ENCODE measurements around the gene RNGTT. TPM values are rescaled to one million over a fixed set of nuclear protein-coding genes. Genes with fewer than 3 reads are reported as not detected.

Gene RNGTT
- total RNA-seq, 1 experiment from 2014 or later = 19.4 TPM

DNA sequence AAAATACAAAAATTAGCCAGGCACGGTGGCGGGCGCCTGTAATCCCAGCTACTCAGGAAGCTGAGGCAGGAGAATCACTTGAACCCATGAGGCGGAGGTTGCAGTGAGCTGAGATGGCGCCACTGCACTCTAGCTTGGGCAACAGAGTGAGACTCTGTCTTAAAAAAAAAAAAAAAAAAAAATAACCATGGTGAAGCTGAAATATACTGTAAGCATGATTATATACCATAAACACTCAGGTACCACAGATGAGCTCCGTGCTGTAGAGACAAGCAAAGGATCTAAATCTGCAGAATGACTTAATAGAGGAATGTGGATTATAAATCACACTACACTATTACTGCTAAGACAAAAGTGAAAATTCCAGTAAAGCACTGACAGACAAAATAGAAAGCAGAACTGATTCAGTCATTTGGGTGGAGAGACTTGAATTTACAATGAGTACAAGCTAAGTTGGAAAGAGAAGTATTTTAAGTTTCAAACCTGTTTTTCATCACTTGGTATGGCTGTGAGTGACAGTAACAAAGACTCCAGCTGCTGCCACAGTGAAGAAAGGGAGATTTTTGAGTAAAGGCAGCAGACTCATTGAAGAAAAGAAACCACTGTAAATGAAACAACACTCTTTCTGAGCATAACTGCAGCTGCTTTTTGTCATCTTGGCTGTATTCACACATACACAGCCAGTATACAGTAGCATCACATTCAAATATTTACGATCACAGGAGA is 322.1 kb downstream of the RNGTT start:
- TF ChIP-seq, protein P1, sequence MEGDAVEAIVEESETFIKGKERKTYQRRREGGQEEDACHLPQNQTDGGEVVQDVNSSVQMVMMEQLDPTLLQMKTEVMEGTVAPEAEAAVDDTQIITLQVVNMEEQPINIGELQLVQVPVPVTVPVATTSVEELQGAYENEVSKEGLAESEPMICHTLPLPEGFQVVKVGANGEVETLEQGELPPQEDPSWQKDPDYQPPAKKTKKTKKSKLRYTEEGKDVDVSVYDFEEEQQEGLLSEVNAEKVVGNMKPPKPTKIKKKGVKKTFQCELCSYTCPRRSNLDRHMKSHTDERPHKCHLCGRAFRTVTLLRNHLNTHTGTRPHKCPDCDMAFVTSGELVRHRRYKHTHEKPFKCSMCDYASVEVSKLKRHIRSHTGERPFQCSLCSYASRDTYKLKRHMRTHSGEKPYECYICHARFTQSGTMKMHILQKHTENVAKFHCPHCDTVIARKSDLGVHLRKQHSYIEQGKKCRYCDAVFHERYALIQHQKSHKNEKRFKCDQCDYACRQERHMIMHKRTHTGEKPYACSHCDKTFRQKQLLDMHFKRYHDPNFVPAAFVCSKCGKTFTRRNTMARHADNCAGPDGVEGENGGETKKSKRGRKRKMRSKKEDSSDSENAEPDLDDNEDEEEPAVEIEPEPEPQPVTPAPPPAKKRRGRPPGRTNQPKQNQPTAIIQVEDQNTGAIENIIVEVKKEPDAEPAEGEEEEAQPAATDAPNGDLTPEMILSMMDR (IDR thresholded peaks at IDR 0.05; ENCODE audit: unreplicated experiment) = no peak
- no peaks in the 10 kb centered on the region for H3K27me3 Mint-ChIP-seq (ENCODE audit: unreplicated experiment)
- BruUV-seq (replicated peaks) = no TSS peak
- CTCF ChIA-PET = interaction anchor here (0.6 kb wide), 1 partner anchor 10 kb away, joined by 3 read pairs; no protein-coding TSS in a partner anchor
- H3K4me3 Mint-ChIP-seq (ENCODE audit: low read depth, unreplicated experiment) = no peak overlapping the region
- no peak for DNase-seq
- no peaks in the 10 kb centered on the region for H3K4me1 Mint-ChIP-seq (ENCODE audit: low read depth, unreplicated experiment)
- H3K27ac Mint-ChIP-seq (ENCODE audit: unreplicated experiment) = no peak overlapping the region
- no peaks in the 10 kb centered on the region for H3K36me3 Mint-ChIP-seq (ENCODE audit: insufficient read depth, unreplicated experiment)
- no peaks in the 10 kb centered on the region for H3K9me3 Mint-ChIP-seq (ENCODE audit: low read depth, unreplicated experiment)
- intact Hi-C loops (cut with micrococcal nuclease; ENCODE audit: unreplicated experiment) = no loop called here

GRCh38 chr6:88637761-88638545 is 325.5 kb downstream of the RNGTT start:
- BruUV-seq (replicated peaks) = no TSS peak

DNA sequence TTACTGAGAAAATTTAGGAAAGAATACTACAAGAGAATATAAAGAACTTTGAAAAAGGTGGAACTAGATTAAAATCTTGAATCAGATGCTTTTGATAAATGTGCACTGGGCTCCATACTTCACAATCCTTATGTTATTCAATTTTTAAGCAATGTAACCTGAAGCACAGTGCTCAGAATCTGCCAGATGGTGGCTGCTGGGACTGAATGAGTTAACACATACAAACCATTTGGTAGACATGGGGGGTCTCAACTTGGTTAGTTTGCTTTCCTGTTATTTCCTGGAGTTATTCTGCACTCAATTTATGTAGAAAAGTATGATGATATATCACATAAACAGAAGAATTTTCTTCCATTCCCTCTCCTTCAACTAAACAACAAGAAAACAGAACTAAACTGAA is 326.5 kb downstream of the RNGTT start:
- intact Hi-C loops (cut with micrococcal nuclease; ENCODE audit: unreplicated experiment) = no loop called here
- H3K27me3 Mint-ChIP-seq (ENCODE audit: unreplicated experiment) = no peaks in the 10 kb centered on the region
- H3K36me3 Mint-ChIP-seq (ENCODE audit: insufficient read depth, unreplicated experiment) = no peaks in the 10 kb centered on the region
- TF ChIP-seq, protein P1 (IDR thresholded peaks at IDR 0.05; ENCODE audit: unreplicated experiment) = no peak
- CTCF ChIA-PET = no interaction called here
- H3K9me3 Mint-ChIP-seq (ENCODE audit: low read depth, unreplicated experiment) = no peaks in the 10 kb centered on the region
- no peak overlapping the region for H3K27ac Mint-ChIP-seq (ENCODE audit: unreplicated experiment)
- H3K4me3 Mint-ChIP-seq (ENCODE audit: low read depth, unreplicated experiment) = no peak overlapping the region
- no peak for DNase-seq
- BruUV-seq (replicated peaks) = no TSS peak
- H3K4me1 Mint-ChIP-seq (ENCODE audit: low read depth, unreplicated experiment) = no peaks in the 10 kb centered on the region

More at GRCh38 chr6:88637761-88638545, 325.5 kb downstream of the RNGTT start:
- TF ChIP-seq, protein P1 (IDR thresholded peaks at IDR 0.05; ENCODE audit: unreplicated experiment) = no peak
- Mint-ChIP-seq H3K4me3 (ENCODE audit: low read depth, unreplicated experiment) (no peak overlapping the region), H3K9me3 (ENCODE audit: low read depth, unreplicated experiment) (no peaks in the 10 kb centered on the region), H3K27ac (ENCODE audit: unreplicated experiment) (no peak overlapping the region), H3K36me3 (ENCODE audit: insufficient read depth, unreplicated experiment) (no peaks in the 10 kb centered on the region), H3K27me3 (ENCODE audit: unreplicated experiment) (no peaks in the 10 kb centered on the region), H3K4me1 (ENCODE audit: low read depth, unreplicated experiment) (no peaks in the 10 kb centered on the region)
- no peak for DNase-seq
- CTCF ChIA-PET = no interaction called here
- intact Hi-C loops (cut with micrococcal nuclease; ENCODE audit: unreplicated experiment) = no loop called here

DNA sequence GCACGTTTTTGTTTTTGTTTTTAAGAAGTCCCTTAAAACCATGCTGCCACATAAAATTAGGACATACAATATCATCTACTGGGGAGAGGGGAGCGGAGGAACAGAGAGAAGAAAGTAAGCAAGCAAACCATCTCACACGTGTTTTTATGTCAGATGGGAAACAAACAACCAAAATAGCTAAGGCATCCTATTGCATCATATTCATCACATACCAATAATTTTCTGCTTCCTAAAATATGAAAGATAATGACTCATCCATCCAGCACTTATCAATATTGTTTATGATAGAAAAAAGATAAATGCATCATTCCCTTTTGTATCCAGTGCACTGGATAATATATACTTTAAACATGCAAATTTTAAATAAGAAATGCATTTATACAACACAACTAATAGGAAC is 329.6 kb downstream of the RNGTT start:
- H3K4me3 Mint-ChIP-seq (ENCODE audit: low read depth, unreplicated experiment) = no peak overlapping the region
- no peaks in the 10 kb centered on the region for H3K4me1 Mint-ChIP-seq (ENCODE audit: low read depth, unreplicated experiment)
- no peaks in the 10 kb centered on the region for H3K27me3 Mint-ChIP-seq (ENCODE audit: unreplicated experiment)
- intact Hi-C loops (cut with micrococcal nuclease; ENCODE audit: unreplicated experiment) = no loop called here
- no TSS peak for BruUV-seq (replicated peaks)
- H3K9me3 Mint-ChIP-seq (ENCODE audit: low read depth, unreplicated experiment) = no peaks in the 10 kb centered on the region
- CTCF ChIA-PET = interaction anchor here (0.6 to 0.7 kb wide), 2 partner anchors 35 to 115 kb away, joined by 3 to 4 read pairs; no protein-coding TSS in a partner anchor
- no peak for DNase-seq
- TF ChIP-seq, protein P1 (IDR thresholded peaks at IDR 0.05; ENCODE audit: unreplicated experiment) = no peak
- no peaks in the 10 kb centered on the region for H3K36me3 Mint-ChIP-seq (ENCODE audit: insufficient read depth, unreplicated experiment)
- H3K27ac Mint-ChIP-seq (ENCODE audit: unreplicated experiment) = no peak overlapping the region
